Lower lobe of right lung (tissue), 2 donors: ENCODE data around the gene ACOT7. TPM values are rescaled to one million over a fixed set of nuclear protein-coding genes. Genes with fewer than 3 reads are reported as not detected.

ENCODE experiments used
- ATAC-seq, 2 donors: fragments of 200-7000 bp; cut with Tn5 transposase; one replicate each; pipeline ENCODE4 v1.9.1; 2020 to 2022; ENCODE audit warnings: mild to moderate bottlenecking in 2 of 2, moderate library complexity in 2 of 2
- DNase-seq: peaks from one replicate; pipeline ENCODE4 v3.0.0-alpha.2; 2020
- H3K27ac ChIP-seq: fragments of 200-600 bp; one replicate; pipeline ENCODE4 v1.8.0; 2022
- H3K27me3 ChIP-seq: fragments of 200-600 bp; one replicate; pipeline ENCODE4 v1.8.0; 2022; ENCODE audit warnings: low read depth
- H3K36me3 ChIP-seq: fragments of 200-600 bp; one replicate; pipeline ENCODE4 v1.8.0; 2022; ENCODE audit warnings: mild to moderate bottlenecking
- H3K4me1 ChIP-seq: fragments of 200-600 bp; one replicate; pipeline ENCODE4 v1.8.0; 2022
- H3K4me3 ChIP-seq: fragments of 200-600 bp; one replicate; pipeline ENCODE4 v1.8.0; 2022; ENCODE audit warnings: mild to moderate bottlenecking
- H3K9me3 ChIP-seq: fragments of 200-600 bp; one replicate; pipeline ENCODE4 v1.8.0; 2022
- CTCF ChIP-seq: fragments of 200-600 bp; IDR thresholded peaks from one replicate; pipeline ENCODE4 v1.8.0; 2022; ENCODE audit warnings: antibody characterized with exemption, mild to moderate bottlenecking
- intact Hi-C: fragments of 100-400 bp; cut with DNase I; formaldehyde crosslinking; loops from one replicate; pipeline ENCODE4 v1.11.0; 2022
- total RNA-seq: library from RNA; stranded (reverse); fragmentation: NEBNext Ultra II Directional; extraction: Animal tissue kit (Norgen Biotek cat#: 25700); gene quantifications from one replicate; pipeline ENCODE4 v1.2.1, GENCODE V29; 2021
- donor health status: DM: no; HTN: yes; CAD: no; lungs with severe emphysema.

ACOT7 gene
- total RNA-seq, 1 donor from 2014 or later: 28.5 TPM

- no peaks in the 10 kb centered on the region for H3K36me3 ChIP-seq
- DNase-seq: no peak
- H3K9me3 ChIP-seq: no peaks in the 10 kb centered on the region
- TF ChIP-seq CTCF: no peak
- intact Hi-C loops: no loop called here
- peaks cover 25% of the 10 kb centered on the region for H3K27me3 ChIP-seq
- no peak overlapping the region for H3K4me3 ChIP-seq
- no peak overlapping the region for H3K27ac ChIP-seq
- H3K4me1 ChIP-seq: no peaks in the 10 kb centered on the region
- no peak for ATAC-seq
These were observed 15.5 kb upstream of the ACOT7 start for GRCh38 chr1:6409053-6409452.

- intact Hi-C loops: no loop called here
These were observed 14.5 kb upstream of the ACOT7 start for GRCh38 chr1:6408023-6408422.

GRCh38 chr1:6401673-6402072 lies 8.1 kb upstream of the ACOT7 start:
- no peaks in the 10 kb centered on the region for H3K36me3 ChIP-seq
- H3K4me3 ChIP-seq: no peak overlapping the region
- no peak for TF ChIP-seq CTCF
- peaks cover 14% of the 10 kb centered on the region for H3K27me3 ChIP-seq
- peak; percentile 60 to 79 for ATAC-seq
- H3K9me3 ChIP-seq: no peaks in the 10 kb centered on the region
- H3K4me1 ChIP-seq: no peaks in the 10 kb centered on the region
- H3K27ac ChIP-seq: no peak overlapping the region
- DNase-seq: peak; percentile 66
- intact Hi-C loops: no loop called here

More at GRCh38 chr1:6408023-6408422, 14.5 kb upstream of the ACOT7 start:
- H3K4me1 ChIP-seq: no peaks in the 10 kb centered on the region
- H3K27ac ChIP-seq: no peak overlapping the region
- no peaks in the 10 kb centered on the region for H3K36me3 ChIP-seq
- DNase-seq: no peak
- no peak overlapping the region for H3K4me3 ChIP-seq
- peaks cover 25% of the 10 kb centered on the region for H3K27me3 ChIP-seq
- TF ChIP-seq CTCF: no peak
- no peak for ATAC-seq
- no peaks in the 10 kb centered on the region for H3K9me3 ChIP-seq

- ATAC-seq (no peak), DNase-seq (no peak)
- Histone ChIP-seq H3K27me3 (peaks cover 5% of the 10 kb centered on the region), H3K27ac (no peak overlapping the region), H3K36me3 (no peaks in the 10 kb centered on the region), H3K4me3 (no peak overlapping the region), H3K4me1 (peaks cover 2% of the 10 kb centered on the region), H3K9me3 (no peaks in the 10 kb centered on the region)
- no peak for TF ChIP-seq CTCF
- intact Hi-C loops: no loop called here
These were observed 5.7 kb upstream of the ACOT7 start for GRCh38 chr1:6399294-6399693.

- no peaks in the 10 kb centered on the region for H3K36me3 ChIP-seq
- peaks cover 6% of the 10 kb centered on the region for H3K4me1 ChIP-seq
- ATAC-seq: no peak
- intact Hi-C loops: no loop called here
- H3K27ac ChIP-seq: no peak overlapping the region
- TF ChIP-seq CTCF: no peak
- peaks cover 5% of the 10 kb centered on the region for H3K27me3 ChIP-seq
- H3K4me3 ChIP-seq: no peak overlapping the region
- no peak for DNase-seq
- no peaks in the 10 kb centered on the region for H3K9me3 ChIP-seq
These were observed 4.4 kb upstream of the ACOT7 start for GRCh38 chr1:6397844-6398441.
